A204.1 (cell line): ENCODE results near the gene PHF21A.

ENCODE experiments used
- FAIRE-seq: peaks from 2 replicates; lab custom pipeline; 2012; peaks lifted over from hg19 to GRCh38; lab: Jason Lieb, UNC

The PHF21A gene

DNA sequence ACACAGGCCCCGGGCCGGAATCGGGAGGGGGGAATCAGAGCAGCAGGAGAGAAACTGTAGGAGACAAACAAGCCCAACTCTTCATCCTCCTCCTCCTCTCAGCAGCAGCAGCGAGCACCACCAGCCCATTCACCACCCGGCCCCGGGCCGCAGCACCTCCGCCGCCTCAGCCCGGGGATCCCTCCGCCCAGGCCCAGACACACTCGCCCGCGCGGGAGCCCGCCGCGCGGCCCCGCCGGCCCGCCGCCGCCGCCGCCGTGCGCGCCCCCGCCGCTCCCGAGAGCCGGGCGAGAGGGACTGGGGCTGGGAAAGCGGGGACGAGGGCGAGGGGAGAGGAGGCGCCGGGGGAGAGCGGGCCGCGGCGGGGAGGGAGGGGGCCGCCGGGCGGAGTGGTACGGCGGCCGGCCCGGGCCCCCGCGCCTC is at the start of gene PHF21A:
Gene PHF21A, minus strand, starts transcription at position 154 of the 423 bp plus-strand sequence. CDS start 37,235 bp downstream, outside the sequence.
- no peak for FAIRE-seq

- FAIRE-seq, result no peak
These were observed 49.5 kb upstream of the PHF21A start for GRCh38 chr11:46170797-46171196.

- FAIRE-seq, result no peak
These were observed 41.4 kb upstream of the PHF21A start for GRCh38 chr11:46162700-46163099.

- no peak for FAIRE-seq
These were observed 39.9 kb upstream of the PHF21A start for GRCh38 chr11:46161201-46161600.

DNA sequence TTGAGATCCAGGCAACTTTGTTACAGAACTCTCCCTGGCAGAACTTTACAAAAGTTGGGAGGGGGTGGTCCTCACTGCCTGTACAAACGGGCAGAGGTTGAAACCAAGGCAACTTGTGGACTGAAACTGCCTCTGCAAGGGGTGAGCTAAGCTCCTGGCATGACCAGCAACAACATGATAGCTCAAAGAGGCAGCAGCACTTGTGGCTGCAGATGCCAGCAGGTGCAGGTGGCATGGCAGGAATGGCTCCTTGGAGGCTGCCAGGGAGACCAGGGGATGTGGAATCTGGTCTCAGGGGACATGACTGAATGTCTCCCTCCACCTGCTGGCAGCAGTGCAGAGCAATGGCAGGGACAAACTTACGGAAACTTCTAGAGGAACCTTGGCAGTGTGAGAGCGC is 38.8 kb upstream of the PHF21A start:
- no peak for FAIRE-seq

DNA sequence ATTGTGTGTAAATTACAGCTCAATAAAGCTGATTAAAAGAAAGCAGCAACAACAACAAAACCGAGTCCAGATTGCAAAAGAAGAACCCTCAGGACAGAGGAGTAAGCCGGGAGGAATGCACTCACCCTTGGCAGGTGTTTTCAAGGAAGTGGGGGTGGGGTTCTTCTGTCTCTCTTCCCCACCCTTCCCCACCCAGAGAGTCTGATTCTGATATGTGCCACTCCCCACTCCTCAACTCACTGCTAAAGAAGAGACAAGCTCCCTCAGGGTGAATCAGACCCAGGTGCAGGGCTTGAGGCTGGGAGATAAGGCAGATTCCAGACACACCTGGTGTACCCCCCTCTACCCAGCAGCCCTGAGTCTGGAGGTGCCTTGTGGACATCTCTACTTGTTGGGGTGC is 38.4 kb upstream of the PHF21A start:
- no peak for FAIRE-seq

GRCh38 chr11:46149826-46150225 is 28.6 kb upstream of the PHF21A start:
- FAIRE-seq, result no peak

- no peak for FAIRE-seq
These were observed 28.1 kb upstream of the PHF21A start for GRCh38 chr11:46149342-46149741.

- no peak for FAIRE-seq
These were observed 23.5 kb upstream of the PHF21A start for GRCh38 chr11:46144741-46145140.

- no peak for FAIRE-seq
These were observed 22.0 kb upstream of the PHF21A start for GRCh38 chr11:46143049-46143806.

DNA sequence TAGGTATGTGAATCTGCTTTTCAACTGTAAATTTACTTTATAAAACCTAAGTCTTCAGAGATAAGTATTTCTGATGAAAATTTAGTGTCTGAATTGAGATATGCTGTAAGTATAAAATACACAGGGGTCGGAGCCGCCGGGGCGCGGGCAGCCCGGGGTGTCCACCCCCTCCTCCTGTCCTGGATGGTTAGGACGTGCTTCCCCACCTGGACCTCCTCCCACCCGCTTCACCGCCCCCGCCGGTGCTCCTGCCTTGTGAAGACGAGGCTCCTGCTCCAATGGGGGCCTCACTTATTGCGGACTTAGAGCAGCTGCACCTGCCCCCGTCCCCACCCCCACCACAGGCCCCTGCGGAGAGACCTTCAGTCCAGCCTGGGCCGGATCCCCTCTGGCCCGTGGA is 21.3 kb upstream of the PHF21A start:
- no peak for FAIRE-seq

DNA sequence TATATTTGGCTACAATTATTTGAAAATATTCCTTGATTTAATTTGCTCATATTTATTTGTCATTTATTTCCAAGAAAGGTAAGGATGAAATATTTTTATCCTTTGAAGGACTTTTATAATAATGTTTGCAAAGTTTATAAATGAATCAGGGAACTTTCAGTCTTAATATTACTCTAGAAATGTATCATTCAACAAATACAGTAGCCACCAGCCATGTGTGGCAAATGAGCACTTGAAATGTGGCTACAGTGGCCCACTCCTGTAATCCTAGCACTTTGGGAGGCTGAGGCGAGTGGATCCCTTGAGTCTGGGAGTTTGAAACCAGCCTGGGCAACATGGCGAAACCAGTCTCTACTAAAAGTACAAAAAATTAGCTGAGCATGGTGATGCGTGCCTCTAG is 20.3 kb upstream of the PHF21A start:
- FAIRE-seq, result peak; percentile 6

- FAIRE-seq, result no peak
These were observed 13.3 kb upstream of the PHF21A start for GRCh38 chr11:46134540-46134939.

DNA sequence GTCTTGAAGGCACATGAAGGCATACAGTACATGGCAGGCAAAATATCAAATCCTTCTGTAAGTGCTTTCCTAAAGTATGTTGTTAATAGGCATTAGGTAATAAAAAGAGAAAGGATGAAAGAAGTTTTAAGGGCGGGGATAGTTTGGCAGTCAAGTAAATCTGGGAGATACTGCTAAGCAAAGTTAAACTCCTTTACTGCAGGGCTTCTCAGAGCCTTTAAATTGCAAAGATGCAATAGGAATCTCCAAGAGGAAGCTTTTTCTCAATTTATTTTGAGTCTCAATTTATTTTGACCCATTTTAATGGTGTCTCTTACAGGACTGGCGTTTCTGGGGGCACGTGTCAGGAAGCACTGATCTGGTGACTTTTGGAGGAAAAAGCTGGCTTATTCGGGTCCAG is 12.8 kb upstream of the PHF21A start:
- no peak for FAIRE-seq

GRCh38 chr11:46133119-46133518 is 11.9 kb upstream of the PHF21A start:
- no peak for FAIRE-seq

GRCh38 chr11:46130286-46130940 is 9.2 kb upstream of the PHF21A start:
- FAIRE-seq, result no peak

- FAIRE-seq, result no peak
These were observed 7.9 kb upstream of the PHF21A start for GRCh38 chr11:46129133-46129532.

DNA sequence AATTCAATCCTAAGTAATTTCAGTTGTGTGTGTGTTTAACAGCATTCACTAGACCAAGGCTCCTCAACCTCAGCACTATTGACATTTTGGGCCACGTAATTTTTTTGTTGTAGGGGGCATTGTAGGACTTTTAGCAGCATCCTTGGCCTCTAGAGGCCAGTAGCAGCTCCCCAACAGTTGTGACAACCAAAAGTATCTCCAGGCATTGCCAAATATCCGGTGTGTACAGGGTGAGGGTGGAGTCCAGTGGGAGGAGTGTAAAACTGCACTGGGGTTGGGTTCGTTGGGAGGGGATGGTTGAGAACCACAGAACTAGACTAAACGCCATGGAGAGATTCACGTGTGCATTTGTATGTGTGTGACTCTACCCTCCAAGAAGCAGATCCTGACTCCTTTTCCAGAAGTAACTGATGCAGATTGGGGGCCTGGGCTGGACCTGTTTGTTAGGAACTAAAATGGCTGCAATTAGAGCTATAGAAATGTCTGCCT is 5.9 kb upstream of the PHF21A start:
- FAIRE-seq, result no peak

DNA sequence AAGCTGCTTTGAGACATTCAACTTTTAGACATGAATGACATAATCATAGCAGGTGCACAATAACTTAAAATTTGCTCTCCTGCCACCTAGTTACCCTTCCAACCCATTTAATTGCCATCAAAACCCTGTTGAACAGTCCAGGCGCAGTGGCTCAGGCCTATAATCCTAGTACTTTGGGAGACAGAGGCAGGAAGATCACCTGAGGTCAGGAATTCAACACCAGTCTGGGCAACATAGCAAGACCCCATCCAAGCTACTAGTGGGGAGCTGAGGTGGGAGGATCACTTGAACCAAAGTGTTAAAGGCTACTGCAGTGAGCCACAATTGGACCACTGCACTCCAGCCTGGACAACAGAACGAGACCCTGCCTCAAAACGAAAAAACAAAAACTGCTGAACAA is 4.0 kb upstream of the PHF21A start:
- no peak for FAIRE-seq

GRCh38 chr11:46122945-46123715 is 1.9 kb upstream of the PHF21A start:
- peak; percentile 16 for FAIRE-seq

GRCh38 chr11:46121724-46122477 is 647 bp upstream of the PHF21A start:
- FAIRE-seq, result no peak
